Panc1 (cell line): ENCODE measurements around the gene CORO7. TPM values are rescaled to one million over a fixed set of nuclear protein-coding genes. Genes with fewer than 3 reads are reported as not detected.

Experiments
- ATAC-seq: fragments of 200-7000 bp; cut with Tn5 transposase; 2 replicates; pipeline ENCODE4 v1.9.1; 2020; ENCODE audit warnings: mild to moderate bottlenecking, moderate library complexity
- BruUV-seq: library from RNA; stranded (reverse); fragments of 400-500 nt; replicated peaks from 2 replicates; lab custom pipeline; 2021; lab: Mats Ljungman, UMichigan
- CTCF ChIA-PET: fragments of 300-600 bp; sonication (Branson Sonifier 250); formaldehyde crosslinking; loops from one replicate; lab custom pipeline; 2022; ENCODE audit warnings: antibody characterized with exemption; lab: Charles Lee
- POLR2A ChIA-PET: fragments of 300-600 bp; sonication (Branson Sonifier 250); formaldehyde crosslinking; loops from one replicate; lab custom pipeline; 2022; ENCODE audit warnings: antibody characterized with exemption; lab: Charles Lee
- DNase-seq: peaks from one replicate; pipeline ENCODE4 v3.0.0-alpha.2; 2010; ENCODE audit warnings: low read depth, low spot score
- H3K27ac ChIP-seq: 2 replicates; pipeline ENCODE4 v1.5.1; 2011; ENCODE audit warnings: mild to moderate bottlenecking, low read length, inconsistent platforms
- H3K27me3 ChIP-seq: fragments of 200-500 bp; sonication (Bioruptor generic); 2 replicates; pipeline ENCODE4 v1.6.0; 2014; ENCODE audit warnings: low read length, inconsistent platforms; ENCODE audit not compliant: control insufficient read depth, insufficient read depth
- H3K36me3 ChIP-seq: fragments of 200-500 bp; sonication (Bioruptor generic); 2 replicates; pipeline ENCODE4 v1.5.1; 2014; ENCODE audit warnings: inconsistent platforms, mild to moderate bottlenecking, low read length, moderate library complexity; ENCODE audit not compliant: control insufficient read depth, insufficient read depth
- H3K4me1 ChIP-seq: 2 replicates; pipeline ENCODE4 v1.5.1; 2011; ENCODE audit warnings: inconsistent platforms, mild to moderate bottlenecking, low read length, moderate library complexity; ENCODE audit not compliant: control insufficient read depth, insufficient read depth
- H3K4me3 ChIP-seq, 2 experiments: 2 replicates each; pipeline ENCODE4 v1.5.1; 2011 to 2012; ENCODE audit warnings: low read depth in 2 of 2, low read length in 2 of 2, mild to moderate bottlenecking in 2 of 2, inconsistent platforms in 1 of 2, moderate library complexity in 1 of 2
- H3K9me3 ChIP-seq: fragments of 200-500 bp; sonication (Bioruptor generic); 2 replicates; pipeline ENCODE4 v1.5.1; 2014; ENCODE audit warnings: low read depth, mild to moderate bottlenecking, inconsistent platforms, low read length, moderate library complexity; ENCODE audit not compliant: control insufficient read depth, insufficient read depth
- CTCF ChIP-seq: fragments of 450-650 bp; IDR thresholded peaks from 2 replicates; pipeline ENCODE4 v1.5.1; 2017; ENCODE audit warnings: mild to moderate bottlenecking
- POLR2AphosphoS5 ChIP-seq: IDR thresholded peaks from 2 replicates; pipeline ENCODE4 v1.6.1; 2012; ENCODE audit warnings: mild to moderate bottlenecking, low read depth, low read length, moderate library complexity
- REST ChIP-seq, 2 experiments: IDR thresholded peaks; 2 replicates each; pipeline ENCODE4 v1.6.1; 2011 to 2012; ENCODE audit warnings: low read depth in 2 of 2, control low read depth in 1 of 2, low read length in 1 of 2, mild to moderate bottlenecking in 1 of 2, moderate library complexity in 1 of 2; ENCODE audit not compliant: insufficient read depth in 1 of 2
- SIN3A ChIP-seq: IDR thresholded peaks from 2 replicates; pipeline ENCODE4 v1.6.1; 2012; ENCODE audit warnings: low read depth, mild to moderate bottlenecking, low read length, moderate library complexity, borderline replicate concordance; ENCODE audit not compliant: insufficient read depth
- TCF7L2 ChIP-seq: IDR thresholded peaks from 2 replicates; pipeline ENCODE4 v1.6.1; 2011; ENCODE audit warnings: mild to moderate bottlenecking, low read depth, low read length, inconsistent platforms
- in situ Hi-C: cut with HindIII; loops from 2 replicates; pipeline ENCODE4 v1.10.0; 2016; ENCODE audit warnings: low sequenced_read_pairs, low pct_unique_long_range_greater_than_20kb
- intact Hi-C: fragments of 100-400 bp; cut with micrococcal nuclease; formaldehyde crosslinking; loops from one replicate; pipeline ENCODE4 v1.10.0; 2022; ENCODE audit not compliant: unreplicated experiment
- total RNA-seq: library from RNA; stranded (reverse); gene quantifications from one replicate; pipeline ENCODE4 v1.2.1, GENCODE V29; 2021; ENCODE audit not compliant: unreplicated experiment

The CORO7 gene
- total RNA-seq, 1 experiment from 2014 or later = 37.5 TPM

- no peaks in the 10 kb centered on the region for H3K27me3 ChIP-seq
- H3K9me3 ChIP-seq = no peaks in the 10 kb centered on the region
- in situ Hi-C loops = no loop called here
- H3K4me3 ChIP-seq = no peak overlapping the region
- ChIA-PET CTCF (interaction anchor here (0.7 kb wide), 1 partner anchor 296 kb away, joined by 3 read pairs; no protein-coding TSS in a partner anchor), POLR2A (interaction anchor here (0.5 kb wide), 1 partner anchor 21 kb away, joined by 9 read pairs; no protein-coding TSS in a partner anchor)
- TF ChIP-seq CTCF (no peak), POLR2AphosphoS5 (no peak), SIN3A (no peak), REST (IDR thresholded peaks at IDR 0.05; ENCODE audit: insufficient read depth in 1 of 2, low read depth in 2 of 2, low read length in 1 of 2) (no peak), TCF7L2 (no peak)
- no peak for ATAC-seq
- no peak for DNase-seq
- no TSS peak for BruUV-seq
- intact Hi-C loops = no loop called here
- H3K4me1 ChIP-seq = peaks cover 36% of the 10 kb centered on the region
- H3K36me3 ChIP-seq = no peaks in the 10 kb centered on the region
- H3K27ac ChIP-seq = no peak overlapping the region
Measured at GRCh38 chr16:4389051-4389955, 27.1 kb downstream of the CORO7 start.

GRCh38 chr16:4388271-4389021 lies 27.9 kb downstream of the CORO7 start:
- ChIA-PET POLR2A (interaction anchor here (0.5 kb wide), 1 partner anchor 20 kb away, joined by 9 read pairs; no protein-coding TSS in a partner anchor), CTCF (interaction anchor here (0.7 kb wide), 1 partner anchor 295 kb away, joined by 3 read pairs; no protein-coding TSS in a partner anchor)
- intact Hi-C loops (no loop called here), in situ Hi-C loops (no loop called here)
- H3K9me3 ChIP-seq = no peaks in the 10 kb centered on the region
- DNase-seq (no peak), ATAC-seq (no peak)
- H3K4me1 ChIP-seq = peaks cover 38% of the 10 kb centered on the region
- no TSS peak for BruUV-seq
- H3K36me3 ChIP-seq = no peaks in the 10 kb centered on the region
- no peak overlapping the region for H3K4me3 ChIP-seq
- no peak overlapping the region for H3K27ac ChIP-seq
- no peaks in the 10 kb centered on the region for H3K27me3 ChIP-seq
- no peak for TF ChIP-seq CTCF
- TF ChIP-seq SIN3A = no peak
- no peak for TF ChIP-seq REST (IDR thresholded peaks at IDR 0.05; ENCODE audit: insufficient read depth in 1 of 2, low read depth in 2 of 2, low read length in 1 of 2)
- no peak for TF ChIP-seq TCF7L2
- TF ChIP-seq POLR2AphosphoS5 = no peak
